Keratinocyte (primary cell): ENCODE measurements around the gene MAPK4. TPM values are rescaled to one million over a fixed set of nuclear protein-coding genes. Genes with fewer than 3 reads are reported as not detected.

Source experiments
- DNase-seq: peaks from one replicate; pipeline ENCODE4 v3.0.0-alpha.2; 2011; ENCODE audit warnings: low read depth, missing footprints, low spot score
- FAIRE-seq: peaks from 2 replicates; lab custom pipeline; 2011; peaks lifted over from hg19 to GRCh38; lab: Jason Lieb, UNC
- H2AFZ ChIP-seq: 2 replicates; pipeline ENCODE4 v1.6.0; 2012; ENCODE audit warnings: low read length, control low read depth, inconsistent platforms; ENCODE audit not compliant: control insufficient read depth
- H3K27ac ChIP-seq: 2 replicates; pipeline ENCODE4 v1.5.1; 2011; ENCODE audit warnings: low read length; ENCODE audit not compliant: control insufficient read depth, insufficient read depth
- H3K27me3 ChIP-seq: 3 replicates; pipeline ENCODE4 v1.6.0; 2011; ENCODE audit warnings: low read length; ENCODE audit not compliant: control insufficient read depth, insufficient read depth; ENCODE audit errors: extremely low read depth
- H3K36me3 ChIP-seq, 2 experiments: 2 replicates in 1 of 2; 3 replicates in 1 of 2; pipeline ENCODE4 v1.5.1; 2011; ENCODE audit warnings: low read length in 2 of 2, mild to moderate bottlenecking in 1 of 2; ENCODE audit not compliant: control insufficient read depth in 2 of 2, insufficient read depth in 2 of 2; ENCODE audit errors: extremely low read depth in 1 of 2
- H3K4me1 ChIP-seq: 3 replicates; pipeline ENCODE4 v1.5.1; 2011; ENCODE audit warnings: low read length; ENCODE audit not compliant: control insufficient read depth, insufficient read depth; ENCODE audit errors: extremely low read depth
- H3K4me2 ChIP-seq: 3 replicates; pipeline ENCODE4 v1.6.0; 2011; ENCODE audit warnings: low read depth, low read length; ENCODE audit not compliant: control insufficient read depth, insufficient read depth; ENCODE audit errors: extremely low read depth
- H3K4me3 ChIP-seq, 3 experiments: fragments of 200-600 bp in 1 of 3; sonication (generic) in 1 of 3; 2 replicates in 2 of 3; 3 replicates in 1 of 3; pipeline ENCODE4 v1.5.1; 2011 to 2016; ENCODE audit warnings: low read length in 3 of 3, mild to moderate bottlenecking in 3 of 3, control low read depth in 2 of 3, inconsistent platforms in 1 of 3, low read depth in 1 of 3, mixed read lengths in 1 of 3, mixed run types in 1 of 3, moderate library complexity in 1 of 3; ENCODE audit not compliant: control insufficient read depth in 2 of 3, insufficient read depth in 2 of 3; ENCODE audit errors: extremely low read depth in 1 of 3
- H3K79me2 ChIP-seq: 2 replicates; pipeline ENCODE4 v1.6.0; 2012; ENCODE audit warnings: low read length; ENCODE audit not compliant: control insufficient read depth, insufficient read depth
- H3K9ac ChIP-seq: 3 replicates; pipeline ENCODE4 v1.6.0; 2011; ENCODE audit warnings: low read length; ENCODE audit not compliant: control insufficient read depth, insufficient read depth; ENCODE audit errors: extremely low read depth
- H3K9me1 ChIP-seq: 3 replicates; pipeline ENCODE4 v1.6.0; 2011; ENCODE audit warnings: low read length; ENCODE audit not compliant: control insufficient read depth, insufficient read depth; ENCODE audit errors: extremely low read depth
- H3K9me3 ChIP-seq: 2 replicates; pipeline ENCODE4 v1.5.1; 2012; ENCODE audit warnings: low read depth, low read length; ENCODE audit not compliant: control insufficient read depth
- H4K20me1 ChIP-seq: 3 replicates; pipeline ENCODE4 v1.6.0; 2011; ENCODE audit warnings: low read length; ENCODE audit not compliant: control insufficient read depth, insufficient read depth; ENCODE audit errors: extremely low read depth
- CTCF ChIP-seq, 3 experiments: IDR thresholded peaks in 1 of 3; conservative IDR thresholded peaks in 1 of 3; optimal IDR thresholded peaks in 1 of 3; 2 replicates in 2 of 3; 3 replicates in 1 of 3; pipeline versions ENCODE3 to v1.5.1; 2011; ENCODE audit warnings: low read length in 3 of 3, mild to moderate bottlenecking in 3 of 3, moderate library complexity in 2 of 3, control low read depth in 1 of 3, inconsistent platforms in 1 of 3; ENCODE audit not compliant: insufficient read depth in 2 of 3; ENCODE audit errors: extremely low read depth in 1 of 3
- EZH2 ChIP-seq: IDR thresholded peaks from one replicate; pipeline ENCODE4 v1.6.1; 2012; ENCODE audit warnings: inconsistent platforms, mild to moderate bottlenecking, low read length, moderate library complexity
- dilution Hi-C: fragments of 300-500 bp; cut with MboI; formaldehyde crosslinking; loops from one replicate; pipeline ENCODE4 v1.7.0; 2020; ENCODE audit warnings: low sequenced_read_pairs; ENCODE audit not compliant: extremely low pct_ligation_motif_present
- polyA plus RNA-seq, 5 experiments: library from polyadenylated mRNA; depleted of rRNA in 3 of 5; stranded (reverse) in 3 of 5; stranded (forward) in 1 of 5; unstranded in 1 of 5; fragments of >200 nt; gene quantifications; 1 replicate in 1 of 5; 2 replicates in 3 of 5; 3 replicates in 1 of 5; pipeline versions ENCODE4 v1.2.1 to v1.2.3, GENCODE V29; 2011 to 2012; ENCODE audit warnings: missing spikeins in 2 of 5, low read depth in 1 of 5, low replicate concordance in 1 of 5

Gene MAPK4
- polyA plus RNA-seq, 1 donor (not counting 4 experiments of a cell fraction or from before 2014, with no cell fraction given) = not detected

GRCh38 chr18:50749421-50749820, 189.5 kb downstream of the MAPK4 start:
- Histone ChIP-seq H2AFZ (no peak overlapping the region), H3K4me3 (no peak overlapping the region), H3K4me1 (no peaks in the 10 kb centered on the region), H3K36me3 (no peaks in the 10 kb centered on the region), H4K20me1 (no peaks in the 10 kb centered on the region), H3K27me3 (peaks cover 6% of the 10 kb centered on the region), H3K79me2 (no peaks in the 10 kb centered on the region), H3K4me2 (no peak overlapping the region), H3K9me3 (no peaks in the 10 kb centered on the region), H3K9ac (no peak overlapping the region), H3K9me1 (no peaks in the 10 kb centered on the region), H3K27ac (no peak overlapping the region)
- FAIRE-seq (no peak), DNase-seq (no peak)
- dilution Hi-C loops = no loop called here
- TF ChIP-seq EZH2 (no peak), CTCF (optimal IDR thresholded peaks at IDR 0.05 in 1 of 3, IDR thresholded peaks at IDR 0.05 in 1 of 3, conservative IDR thresholded peaks at IDR 0.05 in 1 of 3; ENCODE audit: extremely low read depth in 1 of 3, insufficient read depth in 2 of 3, low read length in 3 of 3) (no peak)

- Histone ChIP-seq H3K36me3 (no peaks in the 10 kb centered on the region), H3K9ac (no peak overlapping the region), H3K4me1 (no peaks in the 10 kb centered on the region), H3K9me3 (no peaks in the 10 kb centered on the region), H3K27me3 (peaks cover 11% of the 10 kb centered on the region), H2AFZ (no peak overlapping the region), H3K4me3 (no peak overlapping the region), H4K20me1 (no peaks in the 10 kb centered on the region), H3K9me1 (no peaks in the 10 kb centered on the region), H3K79me2 (no peaks in the 10 kb centered on the region), H3K27ac (no peak overlapping the region), H3K4me2 (no peak overlapping the region)
- dilution Hi-C loops = no loop called here
- FAIRE-seq (no peak), DNase-seq (no peak)
- TF ChIP-seq CTCF (optimal IDR thresholded peaks at IDR 0.05 in 1 of 3, IDR thresholded peaks at IDR 0.05 in 1 of 3, conservative IDR thresholded peaks at IDR 0.05 in 1 of 3; ENCODE audit: extremely low read depth in 1 of 3, insufficient read depth in 2 of 3, low read length in 3 of 3) (no peak), EZH2 (no peak)
Observed at GRCh38 chr18:50749945-50750344, 190.1 kb downstream of the MAPK4 start.
